GM13977 (cell line): ENCODE measurements around the gene SKI.

Source experiments
- DNase-seq: peaks from one replicate; pipeline ENCODE4 v3.0.0; 2012; ENCODE audit warnings: low spot score
- in situ Hi-C: fragments of 300-500 bp; cut with MboI; formaldehyde crosslinking; loops from one replicate; pipeline ENCODE4 v1.12.0; 2022; ENCODE audit warnings: low sequenced_read_pairs, low pct_unique_long_range_greater_than_20kb, mixed read lengths, inconsistent platforms; ENCODE audit not compliant: unreplicated experiment
- TF ChIP-seq, protein P1 (sequence below): IDR thresholded peaks from 2 replicates; pipeline ENCODE4 v1.5.1; 2012; ENCODE audit warnings: mild to moderate bottlenecking, control low read depth; ENCODE audit not compliant: insufficient read depth; ENCODE audit errors: extremely low read depth, missing control alignments

SKI gene

GRCh38 chr1:2277741-2278488 is 49.8 kb downstream of the SKI start:
- TF ChIP-seq, protein P1, sequence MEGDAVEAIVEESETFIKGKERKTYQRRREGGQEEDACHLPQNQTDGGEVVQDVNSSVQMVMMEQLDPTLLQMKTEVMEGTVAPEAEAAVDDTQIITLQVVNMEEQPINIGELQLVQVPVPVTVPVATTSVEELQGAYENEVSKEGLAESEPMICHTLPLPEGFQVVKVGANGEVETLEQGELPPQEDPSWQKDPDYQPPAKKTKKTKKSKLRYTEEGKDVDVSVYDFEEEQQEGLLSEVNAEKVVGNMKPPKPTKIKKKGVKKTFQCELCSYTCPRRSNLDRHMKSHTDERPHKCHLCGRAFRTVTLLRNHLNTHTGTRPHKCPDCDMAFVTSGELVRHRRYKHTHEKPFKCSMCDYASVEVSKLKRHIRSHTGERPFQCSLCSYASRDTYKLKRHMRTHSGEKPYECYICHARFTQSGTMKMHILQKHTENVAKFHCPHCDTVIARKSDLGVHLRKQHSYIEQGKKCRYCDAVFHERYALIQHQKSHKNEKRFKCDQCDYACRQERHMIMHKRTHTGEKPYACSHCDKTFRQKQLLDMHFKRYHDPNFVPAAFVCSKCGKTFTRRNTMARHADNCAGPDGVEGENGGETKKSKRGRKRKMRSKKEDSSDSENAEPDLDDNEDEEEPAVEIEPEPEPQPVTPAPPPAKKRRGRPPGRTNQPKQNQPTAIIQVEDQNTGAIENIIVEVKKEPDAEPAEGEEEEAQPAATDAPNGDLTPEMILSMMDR: no peak
- no peak for DNase-seq
- in situ Hi-C loops: no loop called here

GRCh38 chr1:2278591-2279209 is 50.6 kb downstream of the SKI start:
- DNase-seq: no peak
- in situ Hi-C loops: no loop called here
- TF ChIP-seq, protein P1: no peak

- TF ChIP-seq, protein P1: no peak
- in situ Hi-C loops: no loop called here
- no peak for DNase-seq
Measured at GRCh38 chr1:2279210-2279639, 51.1 kb downstream of the SKI start.

DNA sequence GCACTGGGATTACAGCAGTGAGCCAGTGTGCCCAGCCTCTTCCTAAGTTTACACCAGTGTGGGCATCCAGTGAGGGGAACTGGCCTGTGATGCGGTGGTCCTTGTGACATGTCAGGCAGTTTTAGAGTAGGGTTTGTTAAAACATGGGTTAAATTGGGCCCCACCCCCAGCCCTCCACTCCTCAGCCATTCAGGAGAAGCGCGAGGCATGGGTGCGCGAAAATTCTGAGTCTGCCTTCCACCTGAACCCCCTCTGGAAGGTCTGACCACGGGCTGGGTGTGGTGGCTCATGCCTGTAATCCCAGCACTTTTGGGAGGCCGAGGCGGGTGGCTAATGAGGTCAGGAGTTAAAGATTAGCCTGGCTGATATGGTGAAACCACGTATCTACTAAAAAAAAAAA is 51.7 kb downstream of the SKI start:
- in situ Hi-C loops: no loop called here
- no peak for DNase-seq

GRCh38 chr1:2282556-2283270 is 54.6 kb downstream of the SKI start:
- DNase-seq: no peak
- TF ChIP-seq, protein P1: no peak
- in situ Hi-C loops: no loop called here

More for the DNA sequence above, 51.7 kb downstream of the SKI start:
- TF ChIP-seq, protein P1: no peak

DNA sequence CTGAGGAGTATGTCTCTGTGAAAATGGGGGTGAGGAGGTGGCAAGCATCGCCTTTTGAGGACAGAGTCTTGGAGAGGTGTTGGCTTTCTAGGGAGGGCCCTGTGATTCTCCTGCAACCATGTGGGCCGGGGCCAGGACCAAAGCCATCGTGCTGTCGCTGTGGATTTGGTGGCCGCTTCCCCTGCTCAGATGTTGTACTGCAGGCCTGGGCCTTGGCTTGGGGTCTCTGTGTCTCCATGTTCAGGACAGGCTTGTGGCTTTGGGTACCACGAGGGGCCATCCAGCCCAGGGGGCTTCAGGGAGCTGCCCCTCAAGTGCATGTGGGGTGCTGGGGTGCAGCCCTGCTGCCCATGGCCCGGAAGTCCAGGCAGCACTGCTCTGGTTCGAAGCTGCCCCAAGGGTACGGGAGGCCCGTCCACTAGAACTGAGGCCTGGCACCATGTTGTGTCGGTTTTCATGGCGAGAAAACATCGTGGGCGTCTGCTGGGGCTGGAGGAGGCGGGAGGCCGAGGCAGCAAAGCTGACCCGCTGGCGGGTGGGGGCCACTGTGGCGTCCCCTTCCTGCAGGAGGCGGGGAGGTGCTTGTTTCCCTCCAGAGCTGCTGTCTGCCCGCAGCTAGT is 55.4 kb downstream of the SKI start:
- TF ChIP-seq, protein P1: no peak
- in situ Hi-C loops: no loop called here
- no peak for DNase-seq
